Astrocyte of the spinal cord (primary cell): ENCODE measurements around the gene PLPPR1.

Experiments
- DNase-seq: peaks from one replicate; pipeline ENCODE4 v3.0.0; 2011; ENCODE audit warnings: low read depth, low spot score
- H3K4me3 ChIP-seq: 2 replicates; pipeline ENCODE4 v1.5.1; 2011; ENCODE audit warnings: low read depth, mild to moderate bottlenecking, low read length, moderate library complexity
- CTCF ChIP-seq: IDR thresholded peaks from 2 replicates; pipeline ENCODE4 v1.5.1; 2012; ENCODE audit warnings: low read depth, mild to moderate bottlenecking, low read length, inconsistent platforms
- in situ Hi-C: cut with HindIII; loops from 2 replicates; pipeline ENCODE4 v1.10.0; 2017; ENCODE audit warnings: low sequenced_read_pairs

The PLPPR1 gene

GRCh38 chr9:101097210-101097609 lies 68.7 kb downstream of the PLPPR1 start:
- no peak for DNase-seq
- TF ChIP-seq CTCF = no peak
- in situ Hi-C loops = no loop called here
- no peak overlapping the region for H3K4me3 ChIP-seq

GRCh38 chr9:101098392-101098791 lies 69.9 kb downstream of the PLPPR1 start:
- H3K4me3 ChIP-seq = no peak overlapping the region
- no peak for TF ChIP-seq CTCF
- DNase-seq = no peak
- in situ Hi-C loops = no loop called here

- DNase-seq = no peak
- H3K4me3 ChIP-seq = no peak overlapping the region
- no peak for TF ChIP-seq CTCF
- in situ Hi-C loops = no loop called here
These were observed 85.8 kb downstream of the PLPPR1 start for GRCh38 chr9:101114317-101114716.

GRCh38 chr9:101115102-101115501 lies 86.6 kb downstream of the PLPPR1 start:
- H3K4me3 ChIP-seq = no peak overlapping the region
- TF ChIP-seq CTCF = no peak
- in situ Hi-C loops = no loop called here
- DNase-seq = no peak

GRCh38 chr9:101117161-101117560 lies 88.6 kb downstream of the PLPPR1 start:
- no peak for DNase-seq
- in situ Hi-C loops = no loop called here

GRCh38 chr9:101119206-101119819 lies 90.8 kb downstream of the PLPPR1 start:
- DNase-seq = no peak
- in situ Hi-C loops = no loop called here
- peak; percentile 55 for TF ChIP-seq CTCF
- H3K4me3 ChIP-seq = no peak overlapping the region

More at GRCh38 chr9:101117161-101117560, 88.6 kb downstream of the PLPPR1 start:
- H3K4me3 ChIP-seq = no peak overlapping the region
- TF ChIP-seq CTCF = no peak
